ENCODE data around the gene RNFT2.

GRCh38 chr12:116691636-116692035, 46.5 kb upstream of the RNFT2 start:
- TF ChIP-seq POLR2A (IDR thresholded peaks at IDR 0.05): no peak
- TF ChIP-seq, protein P1, sequence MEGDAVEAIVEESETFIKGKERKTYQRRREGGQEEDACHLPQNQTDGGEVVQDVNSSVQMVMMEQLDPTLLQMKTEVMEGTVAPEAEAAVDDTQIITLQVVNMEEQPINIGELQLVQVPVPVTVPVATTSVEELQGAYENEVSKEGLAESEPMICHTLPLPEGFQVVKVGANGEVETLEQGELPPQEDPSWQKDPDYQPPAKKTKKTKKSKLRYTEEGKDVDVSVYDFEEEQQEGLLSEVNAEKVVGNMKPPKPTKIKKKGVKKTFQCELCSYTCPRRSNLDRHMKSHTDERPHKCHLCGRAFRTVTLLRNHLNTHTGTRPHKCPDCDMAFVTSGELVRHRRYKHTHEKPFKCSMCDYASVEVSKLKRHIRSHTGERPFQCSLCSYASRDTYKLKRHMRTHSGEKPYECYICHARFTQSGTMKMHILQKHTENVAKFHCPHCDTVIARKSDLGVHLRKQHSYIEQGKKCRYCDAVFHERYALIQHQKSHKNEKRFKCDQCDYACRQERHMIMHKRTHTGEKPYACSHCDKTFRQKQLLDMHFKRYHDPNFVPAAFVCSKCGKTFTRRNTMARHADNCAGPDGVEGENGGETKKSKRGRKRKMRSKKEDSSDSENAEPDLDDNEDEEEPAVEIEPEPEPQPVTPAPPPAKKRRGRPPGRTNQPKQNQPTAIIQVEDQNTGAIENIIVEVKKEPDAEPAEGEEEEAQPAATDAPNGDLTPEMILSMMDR (IDR thresholded peaks at IDR 0.05 in 4 of 5, conservative IDR thresholded peaks at IDR 0.05 in 1 of 5): no peak
